NCI-H345 treated with DMSO at 0.1 percent for 48 hours (cell line): ENCODE results near the gene PWWP2A.

Experiments used
- DNase-seq: peaks from one replicate; lab custom pipeline; 2025; ENCODE audit not compliant: unreplicated experiment; lab: John Stamatoyannopoulos, UW

The PWWP2A gene

DNA sequence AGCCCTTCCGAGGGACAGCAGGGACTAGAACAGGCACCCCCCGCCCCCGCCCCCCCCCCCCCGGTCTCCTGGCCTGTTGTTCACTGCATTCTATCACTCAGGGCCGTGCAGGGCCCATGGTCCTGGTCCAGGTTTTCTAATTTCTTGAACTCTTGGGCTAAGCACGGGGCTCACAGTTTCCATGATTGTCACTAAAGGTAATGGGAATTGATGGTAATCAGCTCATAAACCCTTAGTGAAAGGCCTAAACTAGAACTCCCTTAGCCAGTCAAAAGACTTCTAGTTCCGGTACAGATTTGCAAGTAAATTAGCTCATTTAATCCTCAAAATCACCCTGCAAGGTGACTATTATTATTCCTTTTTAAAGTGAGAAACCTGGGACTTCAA, 14.7 kb upstream of the PWWP2A start:
- no peak for DNase-seq

DNA sequence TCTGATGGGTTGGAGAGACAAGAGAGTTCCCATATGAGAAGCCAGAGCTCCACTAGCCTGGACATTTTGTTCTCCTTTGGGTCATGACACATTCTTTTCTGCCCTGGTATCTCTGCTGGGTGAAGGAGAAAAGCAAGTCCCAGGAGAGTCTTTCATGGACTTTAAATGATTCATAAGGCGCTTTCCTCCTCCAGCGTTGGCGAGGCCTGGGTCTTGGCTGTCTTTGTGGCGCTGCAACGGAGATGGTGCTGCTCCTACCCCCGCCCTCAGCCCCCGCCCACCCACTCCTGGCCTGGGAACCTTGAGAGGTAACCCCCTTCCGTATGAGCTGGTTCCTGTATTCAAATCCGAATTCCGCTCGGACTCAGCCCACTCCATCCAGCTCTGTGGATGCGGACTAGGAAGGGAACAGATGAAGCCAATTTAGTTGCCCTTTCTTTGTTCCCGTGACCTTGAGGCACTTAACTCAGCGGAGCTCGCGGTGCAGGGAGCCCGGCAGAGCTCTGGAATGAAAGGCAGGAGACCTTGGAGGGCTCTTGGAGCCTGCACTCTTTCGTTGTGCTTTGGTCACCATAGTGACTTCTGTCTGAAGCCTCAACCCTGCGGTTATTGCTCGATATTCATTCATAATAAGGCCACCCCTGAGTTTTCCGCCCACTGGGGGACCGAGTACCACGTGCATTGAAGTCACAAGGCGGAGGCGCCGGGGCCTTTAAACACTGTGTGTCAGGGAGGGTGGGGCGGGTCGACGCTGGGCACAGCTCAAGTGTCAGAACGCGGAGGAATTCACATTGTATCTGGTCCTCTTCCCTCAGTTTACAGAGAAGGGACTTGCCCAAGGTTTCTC, 14.0 kb upstream of the PWWP2A start:
- no peak for DNase-seq

DNA sequence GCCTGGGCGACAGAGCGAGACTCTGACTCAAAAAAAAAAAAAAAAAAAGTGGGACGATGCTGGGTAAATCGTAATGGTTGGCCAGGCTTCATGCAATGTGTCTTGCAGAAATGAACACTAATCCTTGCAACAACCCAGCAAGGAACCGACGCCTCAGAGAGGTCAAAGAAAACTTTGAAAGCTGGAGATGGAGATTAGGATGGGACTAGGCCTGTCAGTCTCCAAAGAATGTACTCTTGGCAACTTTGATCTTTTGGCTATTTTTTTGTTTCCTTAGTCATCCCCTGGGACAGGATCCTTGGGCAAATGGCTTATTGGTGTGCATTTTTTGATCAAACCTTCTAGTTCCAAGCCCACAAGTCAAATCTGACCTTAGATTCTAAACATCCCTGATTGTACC, 10.6 kb upstream of the PWWP2A start:
- DNase-seq: no peak

DNA sequence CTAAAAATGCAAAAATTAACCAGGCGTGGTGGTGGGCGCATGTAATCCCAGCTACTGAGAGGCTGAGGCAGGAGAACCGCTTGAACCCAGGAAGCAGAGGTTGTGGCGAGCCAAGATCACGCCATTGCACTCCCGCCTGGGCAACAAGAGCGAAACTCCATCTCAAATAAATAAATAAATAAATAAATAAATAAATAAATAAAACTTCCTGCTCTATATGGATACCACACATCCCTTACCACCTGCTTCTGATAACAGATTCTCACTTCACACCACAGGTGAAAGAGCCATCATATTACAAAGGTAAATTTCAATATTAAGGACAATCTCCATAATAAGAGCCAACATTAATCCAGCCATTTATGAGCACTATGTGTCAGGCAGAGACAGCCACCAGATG, 9.4 kb upstream of the PWWP2A start:
- no peak for DNase-seq

DNA sequence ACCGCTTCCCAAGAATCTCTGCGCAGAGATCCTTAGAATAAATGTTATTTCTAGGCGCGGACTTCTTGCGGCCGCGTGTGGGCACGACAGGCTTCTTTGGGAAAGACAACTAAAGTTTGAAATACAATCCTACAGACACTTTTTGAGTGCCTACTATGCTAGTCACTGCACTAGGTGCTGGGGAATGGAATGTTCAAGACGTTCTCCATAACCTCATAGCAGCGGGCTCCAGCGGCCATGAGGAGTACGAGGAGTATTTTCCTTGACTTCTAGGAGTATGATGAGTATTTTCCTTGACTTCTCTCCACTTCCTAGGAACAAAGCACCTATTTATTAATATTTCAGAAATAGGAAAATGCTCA, 636 bp upstream of the PWWP2A start:
- no peak for DNase-seq

DNA sequence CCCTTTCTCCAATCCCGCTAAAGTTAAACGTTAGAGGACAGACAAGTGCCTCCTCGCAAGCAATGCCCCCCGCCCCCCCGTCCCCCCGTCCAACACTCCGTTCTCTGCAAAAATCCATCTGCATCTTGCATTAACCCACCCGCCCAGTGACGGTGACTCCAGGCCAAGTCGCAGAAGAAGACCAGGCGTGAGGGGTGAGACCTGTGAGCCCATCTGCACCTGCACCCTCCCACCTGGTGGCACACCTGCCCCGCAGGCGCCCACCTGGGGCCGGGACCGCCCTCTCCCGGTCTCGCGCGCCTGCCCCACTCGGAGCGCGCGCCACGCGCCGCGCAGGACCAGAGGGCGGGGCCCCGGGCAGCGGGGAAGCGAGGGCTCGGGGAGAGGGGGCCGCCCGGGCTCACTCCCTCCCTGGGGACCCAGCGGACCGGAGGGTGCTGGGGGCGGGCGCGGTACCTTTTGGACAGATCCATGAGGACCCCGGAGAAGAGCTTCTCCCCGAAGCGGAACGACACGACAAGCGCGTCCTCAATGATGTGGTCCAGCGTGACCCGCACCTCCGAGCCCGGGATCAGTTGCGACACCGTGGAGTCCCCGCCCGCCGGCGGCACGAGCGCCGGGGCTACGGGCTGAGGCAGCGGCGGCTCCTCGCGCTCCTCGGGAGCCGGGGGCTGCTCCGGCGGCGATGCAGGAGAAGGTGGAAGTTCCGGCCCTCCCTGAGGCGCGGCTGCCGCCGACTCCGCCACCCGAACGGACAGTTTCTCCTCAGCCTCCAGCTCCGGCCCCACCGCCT, 705 bp downstream of the PWWP2A start:
- DNase-seq: peak; percentile 35

DNA sequence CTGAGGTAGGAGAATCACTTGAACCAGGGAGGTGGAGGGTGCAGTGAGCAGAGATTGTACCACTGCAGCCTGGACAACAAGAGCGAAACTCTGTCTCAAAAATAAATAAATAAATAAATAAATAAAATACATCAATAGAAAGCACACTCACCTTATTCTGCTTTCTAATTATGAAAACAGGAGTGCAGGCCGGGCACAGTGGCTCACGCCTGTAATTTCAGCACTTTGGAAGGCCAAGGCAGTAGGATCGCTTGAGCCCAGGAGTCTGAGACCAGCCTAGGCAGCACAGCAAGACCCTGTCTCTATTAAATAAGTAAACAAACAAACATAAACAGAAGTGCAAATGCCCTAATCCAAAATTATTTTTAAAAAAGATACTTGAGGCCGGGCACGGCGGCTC, 2.3 kb downstream of the PWWP2A start:
- no peak for DNase-seq

DNA sequence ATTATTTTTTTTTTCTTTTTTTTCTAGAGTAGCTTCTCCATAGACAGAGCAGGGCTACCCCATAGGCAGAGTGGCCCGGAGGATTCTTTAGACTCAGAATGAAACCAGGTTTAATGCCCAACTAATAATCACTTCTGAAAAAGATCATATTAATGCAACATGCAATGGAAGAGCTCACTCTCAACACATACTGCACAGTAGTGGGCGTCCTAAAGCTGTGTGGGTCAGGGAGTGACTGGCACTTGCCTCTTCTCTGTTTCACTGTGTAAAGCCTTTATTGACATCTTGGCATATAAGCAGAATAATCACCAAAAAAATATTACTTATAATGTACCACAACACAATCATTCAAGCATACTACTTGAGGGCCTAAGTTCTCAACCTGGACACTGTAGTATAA, 11.1 kb downstream of the PWWP2A start:
- no peak for DNase-seq

DNA sequence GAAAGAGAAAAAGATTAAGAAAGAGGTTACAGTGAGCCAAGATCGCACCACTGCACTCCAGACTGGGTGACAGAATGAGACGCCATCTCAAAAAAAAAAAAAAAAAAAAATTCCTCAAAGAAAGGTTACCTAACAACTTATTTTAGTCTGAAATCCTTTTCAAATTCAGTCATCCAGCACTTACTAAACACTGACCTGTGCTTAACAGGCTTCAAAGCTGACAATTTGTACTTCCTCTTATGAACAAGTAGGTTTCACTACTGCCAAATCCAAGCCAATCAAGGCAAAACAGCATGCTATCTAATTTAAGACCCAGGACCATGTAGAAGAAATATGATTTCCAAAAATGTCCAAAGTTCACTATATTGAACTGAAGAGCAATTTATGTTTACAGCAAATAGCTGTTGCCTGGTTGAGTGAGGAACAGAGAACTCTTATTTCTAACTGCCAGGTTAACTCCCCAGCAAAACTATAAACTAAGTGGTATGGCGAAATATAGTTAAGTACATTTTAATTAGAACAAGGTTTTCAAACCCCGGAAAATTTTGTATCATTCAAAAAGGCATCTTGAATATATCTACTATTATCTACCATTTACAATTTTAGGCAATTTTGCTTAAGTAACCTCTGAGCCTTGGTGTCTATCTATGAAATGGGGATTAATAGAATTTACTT, 13.4 kb downstream of the PWWP2A start:
- no peak for DNase-seq

DNA sequence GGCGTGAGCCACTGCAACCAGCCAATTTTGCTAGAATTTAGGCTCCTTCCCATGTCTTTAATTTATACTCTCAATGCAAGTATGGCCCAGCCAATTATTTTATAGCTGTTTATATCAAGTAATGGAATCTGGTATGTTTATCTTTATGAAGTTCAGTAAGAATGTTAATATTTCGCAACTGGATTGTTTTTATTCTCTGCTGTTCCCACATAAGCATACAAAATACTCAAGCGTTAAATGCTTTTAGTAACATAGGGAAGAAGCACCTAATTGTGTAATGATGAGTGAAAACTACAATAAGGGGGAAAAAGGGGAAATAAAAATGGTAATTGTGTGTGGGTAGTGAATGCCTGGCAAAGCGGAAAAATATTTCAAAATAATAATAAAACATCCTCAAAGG, 21.3 kb downstream of the PWWP2A start:
- no peak for DNase-seq

DNA sequence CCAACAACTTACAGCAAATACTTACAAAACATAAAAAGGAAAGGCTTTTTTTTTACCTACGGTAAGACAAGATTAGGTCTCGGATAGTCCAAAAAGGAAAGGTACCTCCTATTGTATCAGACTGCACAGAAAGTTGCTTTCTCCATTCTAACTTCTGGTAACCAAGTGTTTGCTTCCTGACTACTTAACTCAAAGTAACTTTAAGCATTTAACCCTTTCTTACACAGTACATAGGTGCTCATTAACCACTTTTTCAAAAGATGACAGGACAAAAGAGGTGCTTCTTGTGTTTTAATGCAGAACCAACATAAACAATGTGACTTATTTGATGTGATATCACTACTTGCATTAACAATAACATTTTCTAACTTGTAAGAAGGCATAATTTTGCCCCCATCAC, 23.1 kb downstream of the PWWP2A start:
- no peak for DNase-seq

DNA sequence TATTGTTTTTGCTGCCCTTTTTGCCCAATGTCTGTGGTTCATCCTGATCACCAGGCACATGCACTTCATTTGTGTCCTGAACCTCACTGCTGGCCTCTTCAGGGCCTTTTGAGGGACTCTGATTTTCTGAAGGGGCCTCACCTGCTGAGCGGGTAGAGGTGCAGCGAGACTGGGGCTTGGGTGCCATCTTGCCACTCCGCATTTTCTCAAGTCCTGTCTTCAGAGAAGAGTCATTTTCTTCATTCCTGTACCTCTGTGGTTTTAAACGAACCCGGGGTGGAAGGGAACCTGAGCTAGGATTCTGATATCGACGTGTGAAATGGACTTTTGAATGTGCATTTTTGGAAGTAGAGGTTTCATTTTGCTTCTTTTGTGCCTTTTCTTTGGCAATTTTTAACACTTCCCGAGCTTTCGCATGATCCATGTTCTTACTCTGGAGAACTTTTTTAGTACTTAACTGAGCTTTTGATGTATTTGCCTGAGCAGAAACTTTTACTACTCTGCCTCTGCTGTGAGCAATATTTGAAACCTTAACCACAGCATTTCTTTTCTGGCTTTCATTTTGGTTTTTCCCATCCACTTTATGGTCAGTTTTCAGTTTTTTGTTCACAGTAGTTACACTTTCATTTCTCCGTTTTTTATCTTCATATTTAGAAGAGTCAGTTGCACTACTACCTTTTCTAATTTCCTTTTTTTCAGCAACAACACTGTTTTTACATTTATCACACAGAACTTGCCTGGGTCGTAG, 26.1 kb downstream of the PWWP2A start:
- DNase-seq: no peak

DNA sequence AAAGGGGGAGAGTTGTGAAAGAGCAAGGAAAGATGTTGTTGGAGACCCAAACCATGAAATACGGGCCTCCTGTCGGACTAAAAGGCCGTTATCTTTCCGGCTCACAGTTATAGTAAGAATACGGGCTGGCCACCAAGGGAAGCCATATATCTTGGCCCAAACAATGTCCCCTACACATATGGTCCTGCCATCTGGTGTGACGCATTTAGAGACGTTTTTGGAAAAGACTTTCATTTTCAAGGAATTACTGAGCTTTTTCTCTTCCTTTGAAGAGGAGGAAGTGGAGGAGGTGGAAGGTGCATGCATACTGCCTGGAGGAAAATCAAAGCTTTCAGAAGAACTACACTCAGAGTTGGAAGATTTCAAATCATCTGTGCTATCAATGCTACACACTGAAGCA, 26.7 kb downstream of the PWWP2A start:
- no peak for DNase-seq

DNA sequence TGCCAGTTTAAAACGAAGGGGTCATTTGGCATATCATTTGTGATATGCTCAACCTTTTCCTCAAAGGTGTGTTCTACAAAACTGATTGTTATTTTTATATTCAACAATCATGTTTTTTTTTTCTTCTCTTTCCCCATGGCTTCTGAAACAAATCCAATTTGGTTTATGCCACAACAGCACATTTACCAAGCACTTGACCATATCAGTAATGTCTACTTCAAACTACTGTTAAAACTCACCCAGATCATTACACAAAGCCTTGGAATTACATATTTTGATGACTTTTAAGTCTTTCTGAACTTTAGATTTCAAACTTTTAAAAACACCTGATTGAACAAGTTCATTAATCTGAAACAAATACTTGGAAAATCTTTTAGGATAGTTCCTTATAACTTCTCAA, 29.2 kb downstream of the PWWP2A start:
- DNase-seq: no peak

DNA sequence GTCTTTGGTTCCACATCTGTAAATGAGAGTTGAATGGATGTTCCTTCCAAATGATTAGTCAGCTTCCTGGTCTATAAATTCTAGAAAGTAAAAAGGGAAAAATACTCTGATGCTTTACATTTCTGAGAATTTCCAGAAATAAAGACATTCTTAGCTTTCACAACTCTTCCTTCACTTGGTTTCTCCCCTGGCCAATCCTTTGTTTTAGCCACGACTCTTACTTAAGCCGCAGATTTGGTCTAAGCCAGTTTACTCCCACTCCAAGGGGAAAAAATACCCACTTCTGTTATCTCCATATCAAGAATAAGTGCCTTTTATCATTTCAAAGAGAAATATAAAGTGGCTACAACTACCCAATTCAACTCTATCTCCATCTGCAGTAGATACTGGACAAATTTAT, 29.7 kb downstream of the PWWP2A start:
- no peak for DNase-seq

DNA sequence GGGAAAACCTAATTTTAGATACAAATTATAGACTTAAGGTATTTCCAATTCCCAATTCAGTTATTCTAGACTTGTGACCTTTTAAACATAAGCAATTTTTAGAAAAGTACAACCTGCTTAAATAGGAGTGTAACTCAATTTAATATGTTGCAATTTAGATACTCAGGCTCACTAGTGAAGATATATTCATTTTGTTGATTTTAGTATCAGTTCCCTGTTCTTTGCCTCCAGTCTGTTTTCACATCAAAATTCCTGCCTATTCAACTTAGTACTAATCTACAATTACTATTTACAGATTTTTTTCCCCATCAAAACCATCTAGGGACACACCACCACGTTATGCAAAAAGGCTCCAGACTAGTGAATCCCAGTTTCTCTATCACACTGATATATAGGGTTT, 30.4 kb downstream of the PWWP2A start:
- DNase-seq: no peak

DNA sequence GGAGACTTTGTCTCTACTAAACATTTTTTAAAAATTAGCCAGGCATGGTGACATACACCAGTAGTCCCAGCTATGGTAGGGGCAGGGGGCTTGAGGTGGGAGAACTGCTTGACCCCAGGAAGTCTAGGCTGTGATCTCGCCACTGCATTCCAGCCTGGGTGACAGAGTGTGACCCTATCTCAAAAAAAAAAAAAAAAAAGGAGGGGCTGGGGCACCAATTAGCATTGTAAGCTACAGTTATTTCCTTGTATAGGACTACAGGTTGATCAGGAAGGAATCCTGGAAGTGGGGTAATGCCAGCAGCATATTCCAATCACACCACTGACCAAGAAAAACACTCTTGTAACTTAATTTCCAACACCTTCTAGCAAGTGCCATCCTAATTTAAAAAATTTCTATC, 32.1 kb downstream of the PWWP2A start:
- DNase-seq: no peak

DNA sequence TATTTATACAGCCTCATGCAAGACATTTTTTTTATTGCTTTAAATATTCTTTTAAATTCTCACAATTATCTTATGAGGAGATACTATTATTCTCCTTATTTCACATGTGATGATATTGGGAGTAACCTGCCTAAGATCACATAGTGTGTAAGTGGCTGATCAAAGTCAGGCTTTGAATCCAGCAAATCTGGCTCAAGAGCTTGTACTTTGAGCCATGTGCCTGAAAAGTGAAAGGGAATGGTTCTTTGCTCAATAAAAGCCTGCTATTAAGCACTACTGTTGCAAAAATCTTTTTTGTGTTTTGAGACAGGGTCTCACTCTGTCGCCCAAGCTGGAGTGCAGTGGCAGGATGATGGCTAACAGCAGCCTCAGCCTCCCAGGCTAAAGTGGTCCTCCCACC, 35.1 kb downstream of the PWWP2A start:
- no peak for DNase-seq

DNA sequence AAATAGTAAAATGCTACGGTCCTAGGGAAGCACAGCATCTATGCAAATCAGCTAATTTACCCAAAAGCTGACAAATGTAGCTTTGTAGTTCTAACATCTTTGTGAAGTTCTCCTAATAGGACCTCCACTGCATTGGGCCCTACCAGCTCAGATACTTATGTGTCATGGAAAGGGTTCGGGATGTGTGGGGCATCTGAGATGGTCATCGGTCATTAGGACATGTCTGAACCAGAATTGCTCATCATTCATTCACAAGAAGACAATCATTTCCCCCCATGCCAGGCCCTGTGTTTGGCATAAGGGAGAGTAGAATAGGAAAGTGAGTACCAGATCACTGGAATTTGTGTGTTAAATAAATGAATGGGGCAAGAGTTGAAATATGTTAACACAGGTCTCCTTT, 35.7 kb downstream of the PWWP2A start:
- no peak for DNase-seq

DNA sequence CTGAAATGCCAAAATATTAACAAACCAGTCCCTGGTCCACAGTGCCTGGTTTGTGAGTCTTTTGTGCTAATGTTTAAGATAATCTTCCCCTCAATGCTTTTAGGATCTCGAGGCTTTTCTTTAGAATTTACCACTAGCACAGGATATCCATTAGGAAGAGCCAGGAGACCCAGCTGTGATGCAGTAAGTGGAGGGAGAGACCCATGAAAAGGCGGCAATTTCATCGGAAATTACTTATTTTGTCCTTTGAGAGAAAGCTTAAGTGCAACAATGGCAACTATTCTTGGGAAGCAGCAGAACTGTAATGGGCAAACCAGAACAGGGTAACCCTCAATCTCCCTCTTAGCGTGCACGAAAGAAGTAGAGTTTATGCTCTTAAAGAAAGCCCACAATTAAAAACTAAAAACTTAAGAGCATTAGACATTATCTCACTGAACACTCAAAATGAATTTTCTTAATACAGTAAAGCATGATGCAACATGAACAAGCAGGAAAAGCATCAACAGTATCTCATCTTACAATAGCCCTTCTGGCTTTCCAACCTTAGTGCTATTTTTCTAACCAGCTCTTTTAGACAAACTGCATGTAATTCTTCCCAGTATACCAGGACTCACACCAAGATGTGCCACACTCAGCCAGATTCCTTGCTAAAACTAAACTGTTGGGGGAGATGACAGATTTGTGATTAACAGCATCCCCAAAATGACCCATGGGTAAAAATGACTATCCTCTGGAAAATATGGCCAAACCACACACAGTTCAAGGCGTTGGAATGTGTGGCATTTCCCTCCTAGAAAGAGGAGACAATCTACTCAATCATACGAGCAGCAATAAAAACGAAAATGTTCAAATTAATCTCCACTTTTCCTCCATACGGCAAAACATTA, 36.4 kb downstream of the PWWP2A start:
- DNase-seq: no peak
